Osteoblast (primary cell): ENCODE measurements around the gene LAG3. TPM values are rescaled to one million over a fixed set of nuclear protein-coding genes. Genes with fewer than 3 reads are reported as not detected.
A peak's percentile ranks its signal among the peaks of the same experiment; 100 is the strongest.

Experiments used
- DNase-seq: peaks from one replicate; pipeline ENCODE4 v3.0.0; 2011; ENCODE audit warnings: low spot score, mixed read lengths; ENCODE audit not compliant: insufficient read length; ENCODE audit errors: missing footprints
- H2AFZ ChIP-seq: 2 replicates; pipeline ENCODE4 v1.6.0; 2011; ENCODE audit warnings: mild to moderate bottlenecking, low read length
- H3K27ac ChIP-seq: 2 replicates; pipeline ENCODE4 v1.5.1; 2011; ENCODE audit warnings: mild to moderate bottlenecking, low read depth, low read length, moderate library complexity
- H3K27me3 ChIP-seq: 2 replicates; pipeline ENCODE4 v1.6.0; 2012; ENCODE audit warnings: mild to moderate bottlenecking, control low read depth, inconsistent platforms, low read length, moderate library complexity; ENCODE audit not compliant: insufficient read depth
- H3K36me3 ChIP-seq: 2 replicates; pipeline ENCODE4 v1.5.1; 2011; ENCODE audit warnings: mild to moderate bottlenecking, low read length, control low read depth, moderate library complexity; ENCODE audit not compliant: insufficient read depth
- H3K4me1 ChIP-seq: 2 replicates; pipeline ENCODE4 v1.5.1; 2011; ENCODE audit warnings: mild to moderate bottlenecking, low read length, control low read depth, moderate library complexity; ENCODE audit not compliant: insufficient read depth
- H3K4me2 ChIP-seq: 2 replicates; pipeline ENCODE4 v1.6.0; 2011; ENCODE audit warnings: mild to moderate bottlenecking, low read length; ENCODE audit not compliant: insufficient read depth
- H3K4me3 ChIP-seq: fragments of 200-600 bp; sonication (generic); 3 replicates; pipeline ENCODE4 v1.5.1; 2012; ENCODE audit warnings: mild to moderate bottlenecking, low read length, inconsistent platforms; ENCODE audit not compliant: insufficient read depth
- H3K79me2 ChIP-seq: 2 replicates; pipeline ENCODE4 v1.6.0; 2012; ENCODE audit warnings: mild to moderate bottlenecking, low read length, control low read depth, inconsistent platforms; ENCODE audit not compliant: insufficient read depth
- H3K9me3 ChIP-seq: 2 replicates; pipeline ENCODE4 v1.5.1; 2011; ENCODE audit warnings: low read depth, low read length, control low read depth
- H4K20me1 ChIP-seq: 2 replicates; pipeline ENCODE4 v1.6.0; 2012; ENCODE audit warnings: mild to moderate bottlenecking, low read length, control low read depth; ENCODE audit not compliant: insufficient read depth
- CTCF ChIP-seq: IDR thresholded peaks from 2 replicates; pipeline ENCODE4 v1.5.1; 2011; ENCODE audit warnings: mild to moderate bottlenecking, low read depth, low read length, moderate library complexity; ENCODE audit errors: extremely low read depth
- total RNA-seq: library from RNA; depleted of rRNA; stranded (reverse); fragments of >200 nt; gene quantifications from 2 replicates; pipeline ENCODE4 v1.2.3, GENCODE V29; 2012

Gene LAG3
- total RNA-seq, 1 donor = not detected

- Histone ChIP-seq H2AFZ (no peak overlapping the region), H3K36me3 (peaks cover 15% of the 10 kb centered on the region), H3K4me3 (no peak overlapping the region), H3K27me3 (no peaks in the 10 kb centered on the region), H4K20me1 (peaks cover 32% of the 10 kb centered on the region), H3K4me2 (no peak overlapping the region), H3K79me2 (peaks cover 29% of the 10 kb centered on the region), H3K9me3 (no peaks in the 10 kb centered on the region), H3K4me1 (peaks cover 13% of the 10 kb centered on the region), H3K27ac (no peak overlapping the region)
- TF ChIP-seq CTCF = no peak
- peak; percentile 75 for DNase-seq
Measured at GRCh38 chr12:6770600-6770999, 1.7 kb upstream of the LAG3 start.

GRCh38 chr12:6771091-6771495 is 1.2 kb upstream of the LAG3 start:
- no peaks in the 10 kb centered on the region for H3K27me3 ChIP-seq
- H3K9me3 ChIP-seq = no peaks in the 10 kb centered on the region
- TF ChIP-seq CTCF = no peak
- H3K4me3 ChIP-seq = no peak overlapping the region
- no peak overlapping the region for H3K27ac ChIP-seq
- peaks cover 13% of the 10 kb centered on the region for H3K4me1 ChIP-seq
- H3K36me3 ChIP-seq = peaks cover 15% of the 10 kb centered on the region
- no peak overlapping the region for H3K4me2 ChIP-seq
- DNase-seq = peak; percentile 90
- H3K79me2 ChIP-seq = peaks cover 29% of the 10 kb centered on the region
- H4K20me1 ChIP-seq = peaks cover 32% of the 10 kb centered on the region
- no peak overlapping the region for H2AFZ ChIP-seq

GRCh38 chr12:6771509-6772330 is 600 bp upstream of the LAG3 start:
- peaks cover 29% of the 10 kb centered on the region for H3K79me2 ChIP-seq
- no peaks in the 10 kb centered on the region for H3K9me3 ChIP-seq
- H3K4me1 ChIP-seq = peaks cover 13% of the 10 kb centered on the region
- no peaks in the 10 kb centered on the region for H3K27me3 ChIP-seq
- no peak for TF ChIP-seq CTCF
- H3K36me3 ChIP-seq = peaks cover 15% of the 10 kb centered on the region
- no peak overlapping the region for H3K27ac ChIP-seq
- H4K20me1 ChIP-seq = peaks cover 32% of the 10 kb centered on the region
- peak; percentile 88 for DNase-seq
- H2AFZ ChIP-seq = no peak overlapping the region
- no peak overlapping the region for H3K4me3 ChIP-seq
- no peak overlapping the region for H3K4me2 ChIP-seq

DNA sequence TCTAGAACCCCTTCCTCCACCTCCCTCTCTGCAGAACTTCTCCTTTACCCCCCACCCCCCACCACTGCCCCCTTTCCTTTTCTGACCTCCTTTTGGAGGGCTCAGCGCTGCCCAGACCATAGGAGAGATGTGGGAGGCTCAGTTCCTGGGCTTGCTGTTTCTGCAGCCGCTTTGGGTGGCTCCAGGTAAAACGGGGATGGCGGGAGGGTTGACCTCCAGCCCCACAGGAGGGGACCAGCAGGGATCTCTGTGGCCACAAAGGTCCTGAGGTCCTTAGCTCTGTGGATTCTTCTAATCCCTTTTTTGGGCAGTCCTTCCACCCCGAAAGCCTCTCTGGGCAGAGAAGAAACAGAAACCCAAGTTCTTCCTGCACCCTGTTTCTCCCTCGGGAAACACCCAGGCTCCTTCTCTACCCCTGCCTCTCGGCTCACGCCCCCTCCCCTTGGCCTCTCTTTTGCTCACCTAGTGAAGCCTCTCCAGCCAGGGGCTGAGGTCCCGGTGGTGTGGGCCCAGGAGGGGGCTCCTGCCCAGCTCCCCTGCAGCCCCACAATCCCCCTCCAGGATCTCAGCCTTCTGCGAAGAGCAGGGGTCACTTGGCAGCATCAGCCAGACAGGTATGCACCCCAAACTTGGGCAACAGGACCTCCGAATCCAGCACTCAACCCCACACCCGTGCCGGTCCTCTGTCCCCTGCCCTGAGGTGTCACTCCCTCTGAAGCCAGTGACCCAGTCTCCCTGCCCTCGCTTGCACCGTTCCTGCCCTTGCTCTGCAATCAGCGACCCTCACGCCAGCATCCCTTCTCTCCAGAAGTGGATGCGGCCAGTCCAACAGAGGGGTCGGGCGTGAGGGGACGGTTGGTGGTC is 638 bp downstream of the LAG3 start:
- Histone ChIP-seq H4K20me1 (peaks cover 31% of the 10 kb centered on the region), H3K36me3 (peaks cover 15% of the 10 kb centered on the region), H3K4me1 (peaks cover 12% of the 10 kb centered on the region), H3K9me3 (no peaks in the 10 kb centered on the region), H3K27me3 (no peaks in the 10 kb centered on the region), H3K79me2 (peaks cover 17% of the 10 kb centered on the region), H3K27ac (no peak overlapping the region), H3K4me2 (no peak overlapping the region), H3K4me3 (no peak overlapping the region), H2AFZ (no peak overlapping the region)
- TF ChIP-seq CTCF = no peak
- peak; percentile 85 for DNase-seq
